ENCODE results near the gene SPRYD3. TPM values are rescaled to one million over a fixed set of nuclear protein-coding genes. Genes with fewer than 3 reads are reported as not detected.

SPRYD3 gene
- total RNA-seq, 1 experiment from 2014 or later = 47.5 TPM

DNA sequence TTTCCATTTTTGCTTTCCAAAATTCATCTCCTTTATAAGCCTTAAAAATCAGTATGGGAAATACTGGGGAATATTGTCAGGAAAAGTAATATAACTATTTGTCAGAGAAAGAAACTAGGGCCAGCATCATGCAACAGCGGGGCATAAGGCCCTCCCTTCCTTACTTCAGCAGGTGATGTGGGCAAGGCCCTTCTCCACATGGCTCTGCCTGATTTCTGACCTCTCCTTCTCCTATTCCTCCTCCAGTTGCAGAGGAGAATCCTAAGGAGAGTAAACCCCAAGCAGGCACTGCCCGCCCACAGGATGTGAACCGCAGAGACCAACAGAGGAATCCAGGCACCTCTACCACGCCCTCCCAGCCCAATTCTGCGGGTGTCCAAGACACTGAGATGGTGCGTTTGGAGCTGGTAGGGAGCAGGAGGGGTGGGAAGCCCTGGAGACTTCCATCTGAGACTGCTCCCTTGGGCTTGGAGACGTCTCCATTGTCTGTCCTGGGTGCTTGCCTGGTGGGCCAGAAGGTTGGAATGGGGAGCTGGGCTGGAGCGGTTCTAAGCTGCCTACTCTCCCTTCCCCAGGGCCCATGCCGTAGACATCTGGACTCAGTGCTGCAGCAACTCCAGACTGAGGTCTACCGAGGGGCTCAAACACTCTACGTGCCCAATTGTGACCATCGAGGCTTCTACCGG lies 21.4 kb upstream of the SPRYD3 start:
- DNase-seq (ENCODE audit: low read depth, low spot score) (no peak), ATAC-seq (no peak)
- TF ChIP-seq POLR2A (IDR thresholded peaks at IDR 0.05; ENCODE audit: borderline replicate concordance, extremely low read depth, insufficient read depth, insufficient read length) (no peak), SRF (IDR thresholded peaks at IDR 0.05; ENCODE audit: low read depth) (no peak), YY1 (IDR thresholded peaks at IDR 0.05; ENCODE audit: extremely low read depth, insufficient replicate concordance, low read depth, low read length) (no peak), POLR2AphosphoS5 (IDR thresholded peaks at IDR 0.05; ENCODE audit: low read depth, low read length) (no peak), EZH2phosphoT487 (IDR thresholded peaks at IDR 0.05; ENCODE audit: borderline replicate concordance) (no peak), SP1 (IDR thresholded peaks at IDR 0.05; ENCODE audit: low read depth) (no peak), ZNF274 (IDR thresholded peaks at IDR 0.05; ENCODE audit: low read depth, low read length) (no peak), CBX3 (IDR thresholded peaks at IDR 0.05; ENCODE audit: low read depth) (no peak), RAD21 (IDR thresholded peaks at IDR 0.05; ENCODE audit: low read depth) (no peak), ELF1 (IDR thresholded peaks at IDR 0.05; ENCODE audit: borderline replicate concordance, low read depth) (no peak), FOSL1 (IDR thresholded peaks at IDR 0.05; ENCODE audit: low read depth) (no peak), EZH2 (IDR thresholded peaks at IDR 0.05) (no peak)
- H3K4me3 ChIP-seq (replicated peaks in 1 of 2; ENCODE audit: low read depth in 1 of 2, low read length in 2 of 2) = peak overlapping the region in 1 of 2 experiments; percentile 19; a peak in 1 of 4 replicates
- no peaks in the 10 kb centered on the region for H3K36me3 ChIP-seq (ENCODE audit: control insufficient read depth in 1 of 2, insufficient read depth in 2 of 2, low read length in 2 of 2)
- no peaks in the 10 kb centered on the region for H3K9me2 ChIP-seq (ENCODE audit: insufficient read depth)
- H3K27me3 ChIP-seq (ENCODE audit: insufficient read depth, low read length) = no peaks in the 10 kb centered on the region
- H3K9me3 ChIP-seq (ENCODE audit: control insufficient read depth in 1 of 2, insufficient read depth in 1 of 2, low read depth in 1 of 2, low read length in 2 of 2) = no peaks in the 10 kb centered on the region
- no TSS peak for BruUV-seq (replicated peaks)
- no peaks in the 10 kb centered on the region for H3K79me2 ChIP-seq (ENCODE audit: insufficient read depth, low read length)
- 0 out of 2 replicates have a peak overlapping the region, but pooled peaks have one; percentile 6 for H3K27ac ChIP-seq (ENCODE audit: low read depth, low read length)
- POLR2A ChIA-PET = interaction anchor here (1.6 to 3.6 kb wide), 3 partner anchors 21 to 47 kb away, joined by 6 to 27 read pairs (median 13); partner anchors contain the start of gene SPRYD3
- peaks cover 34 to 61% of the 10 kb centered on the region in 2 experiments for H3K4me1 ChIP-seq (ENCODE audit: control insufficient read depth in 1 of 2, insufficient read depth in 2 of 2, low read length in 2 of 2)
- no peak overlapping the region for H2AFZ ChIP-seq (ENCODE audit: low read depth, low read length, poor library complexity, severe bottlenecking)
- H4K20me1 ChIP-seq (ENCODE audit: insufficient read depth) = no peaks in the 10 kb centered on the region
- CTCF ChIA-PET = interaction anchor here (1.9 to 3.6 kb wide), 5 partner anchors 21 to 57 kb away, joined by 6 to 110 read pairs (median 12); partner anchors contain the start of gene SPRYD3
- RAD21 ChIA-PET (ENCODE audit: low non-redundant PET in 1 of 2, low total read pairs in 2 of 2, uncharacterized antibody in 2 of 2, unreplicated experiment in 2 of 2) = interaction anchor here (1.0 to 1.9 kb wide), 2 partner anchors 34 to 35 kb away, joined by 5 to 27 read pairs; no protein-coding TSS in a partner anchor
- peak overlapping the region; percentile 38 for H3K9ac ChIP-seq (ENCODE audit: low read length)
- peak overlapping the region; percentile 59 for H3K4me2 ChIP-seq (ENCODE audit: low read length)
- intact Hi-C loops (cut with micrococcal nuclease) = no loop called here
